Superior temporal gyrus (tissue), 1 donor: ENCODE results near the gene TWIST2.

Experiments used
- DNase-seq: peaks from one replicate; pipeline ENCODE4 v3.0.0-alpha.2; 2016; ENCODE audit errors: extremely low spot score

TWIST2 gene

DNA sequence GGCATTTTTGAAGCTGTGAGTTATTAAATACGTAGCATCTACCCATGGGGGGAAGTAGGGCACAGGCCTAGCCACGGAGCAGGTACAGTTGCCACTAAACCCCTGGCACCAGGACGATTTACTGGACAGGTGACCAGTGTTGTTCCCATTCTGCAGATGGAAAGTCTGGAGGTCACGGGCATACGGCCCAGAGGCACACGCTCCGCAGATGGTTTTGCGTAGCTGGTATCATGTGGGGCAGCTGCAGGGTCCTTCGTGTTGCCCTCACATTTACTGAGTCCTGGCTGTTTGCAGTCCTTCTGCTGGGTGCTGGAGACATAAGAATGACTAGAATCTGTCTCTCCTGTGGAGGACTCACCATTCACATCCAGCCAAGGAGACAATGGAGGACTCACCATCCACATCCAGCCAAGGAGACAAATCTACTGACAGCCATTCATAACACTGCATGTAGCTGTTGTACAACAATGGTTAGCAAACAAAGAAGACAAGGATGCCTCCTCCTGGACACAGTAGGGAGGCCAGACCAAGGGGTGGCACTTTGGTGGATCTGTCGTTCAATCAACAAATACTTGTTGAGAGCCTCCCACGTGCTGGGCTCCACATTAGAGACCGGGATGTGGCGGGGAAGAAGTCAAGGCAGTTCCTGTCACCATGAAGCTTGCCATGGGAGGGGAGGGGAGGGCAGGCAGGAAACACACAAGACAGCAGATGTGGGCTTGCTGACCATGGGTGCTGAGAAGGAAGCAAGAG, 24.9 kb downstream of the TWIST2 start:
- no peak for DNase-seq

DNA sequence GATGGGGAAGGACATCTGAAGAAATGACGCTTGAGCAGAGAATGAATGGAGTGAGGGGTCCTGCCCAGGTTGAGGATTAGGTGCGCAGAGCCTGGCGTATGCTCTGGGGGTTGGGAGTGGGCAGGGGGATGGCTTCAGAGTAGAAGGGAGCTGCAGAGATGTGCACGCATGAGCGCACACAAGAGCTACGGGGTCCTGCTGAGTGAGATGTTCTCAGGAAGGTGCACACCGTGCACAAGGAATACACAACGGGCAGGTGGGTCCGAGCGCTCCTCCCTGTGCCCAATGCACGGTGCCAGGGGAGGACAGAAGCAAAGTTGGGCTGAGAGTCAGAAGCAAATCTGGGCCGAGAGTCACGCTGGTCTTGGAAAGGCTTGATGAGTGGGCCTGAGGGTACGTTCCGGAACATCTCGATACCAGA, 25.5 kb downstream of the TWIST2 start:
- DNase-seq, result no peak

DNA sequence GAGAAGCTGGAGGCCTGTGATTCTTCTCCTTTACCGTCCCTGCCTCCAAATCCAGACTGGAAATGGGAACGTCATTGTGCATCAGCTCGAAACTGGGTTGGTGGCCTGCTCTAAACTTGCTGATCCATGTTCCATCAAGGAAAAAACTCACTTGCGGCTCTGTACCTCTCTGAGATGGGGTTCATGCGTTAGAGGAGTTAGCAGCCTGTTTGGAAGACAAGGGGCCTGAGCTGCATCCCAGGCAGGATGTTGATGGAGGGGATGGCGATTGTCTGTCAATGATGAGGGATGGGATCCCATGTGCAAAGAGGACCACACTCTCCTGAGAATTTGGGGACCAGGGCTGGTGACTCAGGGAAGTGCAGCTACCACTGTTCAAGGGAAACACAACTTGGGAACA, 26.0 kb downstream of the TWIST2 start:
- DNase-seq, result no peak

DNA sequence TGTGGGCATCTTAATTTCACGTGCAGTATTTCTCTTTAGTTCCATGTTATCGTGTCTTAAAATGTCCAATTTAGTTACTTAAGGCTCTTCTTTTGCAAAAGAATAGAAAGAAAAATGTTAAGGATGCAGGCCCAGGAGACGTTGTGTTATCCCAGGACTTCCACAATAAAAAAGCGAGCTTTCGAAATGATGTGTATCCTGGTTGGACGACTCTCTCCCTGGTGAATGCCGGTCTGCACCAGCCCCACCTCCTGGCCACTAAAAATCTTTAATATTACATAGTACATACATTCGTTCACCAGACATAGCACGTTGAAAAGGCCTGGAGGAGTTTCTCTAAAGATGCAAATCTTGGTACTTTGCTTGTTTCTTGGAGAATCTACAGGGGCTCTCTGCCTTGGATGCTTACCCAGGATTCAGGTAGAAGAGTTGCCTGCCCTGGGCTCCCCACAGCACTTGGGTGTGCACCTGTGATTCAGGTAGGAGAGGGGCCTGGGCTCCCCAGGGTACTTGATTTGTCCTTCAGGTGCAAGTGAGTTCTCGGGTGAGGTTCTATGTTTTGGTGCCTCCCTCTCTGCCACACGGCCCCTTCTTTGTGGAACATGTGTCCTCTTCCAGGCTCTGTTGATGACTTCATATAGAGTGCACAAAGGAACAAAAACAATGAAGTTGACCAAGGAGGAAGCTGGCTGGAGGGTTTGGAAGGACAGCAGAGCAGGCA, 26.6 kb downstream of the TWIST2 start:
- DNase-seq, result no peak

DNA sequence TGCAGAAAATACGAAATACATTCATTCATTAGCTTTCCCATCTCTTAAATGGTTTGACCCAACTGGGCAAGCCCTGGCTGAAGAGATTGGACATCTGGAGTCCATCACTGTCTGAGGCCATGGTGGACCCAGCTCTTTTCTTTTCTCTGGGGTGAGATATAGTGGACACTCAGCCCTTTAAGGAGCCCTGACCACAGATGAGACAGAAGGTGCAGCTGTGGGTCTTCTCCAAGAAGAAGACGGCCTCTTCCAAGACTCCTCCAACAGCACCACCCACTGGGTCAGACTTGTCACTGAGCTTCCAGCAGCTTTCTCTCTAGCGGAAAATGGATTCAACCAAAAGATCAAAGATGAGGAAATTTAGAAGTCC, 27.2 kb downstream of the TWIST2 start:
- no peak for DNase-seq

DNA sequence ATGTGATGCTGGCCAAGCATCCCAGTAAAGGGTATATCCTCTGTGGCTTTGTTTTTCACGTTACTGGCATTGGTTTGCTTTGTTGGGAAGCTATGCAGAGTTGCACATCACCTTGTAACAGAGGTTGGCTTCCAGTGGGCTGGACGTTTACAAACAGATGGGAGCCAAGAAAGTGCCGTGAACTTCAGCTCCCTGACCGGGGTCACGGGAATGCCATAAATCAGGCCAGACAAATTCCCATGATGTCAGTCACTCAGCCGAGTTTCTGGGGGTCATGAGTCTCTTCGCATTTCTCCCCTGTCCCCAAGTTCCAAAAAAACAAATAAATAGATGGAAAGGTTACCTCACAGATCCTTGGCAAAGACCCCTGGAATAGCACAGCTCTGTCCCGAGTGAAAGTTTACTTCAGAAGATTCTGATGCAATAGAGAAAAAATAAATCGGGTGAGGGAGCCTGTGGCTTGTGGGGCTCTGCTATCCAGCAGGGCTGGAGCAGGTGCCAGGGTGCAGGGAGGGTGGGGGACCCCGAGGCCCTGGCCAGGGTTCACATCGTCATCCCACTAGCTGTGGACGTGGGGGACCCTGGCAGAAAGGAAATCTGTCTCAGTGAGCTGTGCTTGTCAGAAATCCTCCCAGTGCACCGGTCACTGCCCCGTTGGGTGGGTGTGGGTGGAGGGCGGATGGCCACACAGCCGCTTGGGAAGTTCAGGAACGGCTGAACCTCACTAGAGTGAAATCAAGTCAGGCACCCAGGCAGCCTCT, 27.8 kb downstream of the TWIST2 start:
- DNase-seq, result no peak

DNA sequence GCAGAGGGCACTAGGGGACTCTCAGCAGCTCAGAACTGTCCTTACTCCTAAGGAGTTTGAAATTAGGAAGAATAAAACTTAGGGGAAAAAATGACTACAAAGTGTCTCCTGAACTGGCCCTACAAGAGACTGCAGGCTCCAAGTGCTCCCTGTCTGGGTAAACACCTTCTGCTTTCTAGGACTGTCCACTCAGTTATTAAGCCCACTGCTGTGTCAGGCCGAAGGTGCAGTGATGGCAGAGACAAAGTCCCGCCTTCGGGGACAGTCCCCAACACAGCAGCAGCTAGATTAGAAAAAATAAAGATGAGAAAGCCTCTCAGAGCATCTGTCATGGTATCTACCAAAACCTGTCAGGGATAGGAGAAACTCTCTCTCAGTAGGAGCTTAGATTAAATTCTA, 28.3 kb downstream of the TWIST2 start:
- DNase-seq, result no peak

DNA sequence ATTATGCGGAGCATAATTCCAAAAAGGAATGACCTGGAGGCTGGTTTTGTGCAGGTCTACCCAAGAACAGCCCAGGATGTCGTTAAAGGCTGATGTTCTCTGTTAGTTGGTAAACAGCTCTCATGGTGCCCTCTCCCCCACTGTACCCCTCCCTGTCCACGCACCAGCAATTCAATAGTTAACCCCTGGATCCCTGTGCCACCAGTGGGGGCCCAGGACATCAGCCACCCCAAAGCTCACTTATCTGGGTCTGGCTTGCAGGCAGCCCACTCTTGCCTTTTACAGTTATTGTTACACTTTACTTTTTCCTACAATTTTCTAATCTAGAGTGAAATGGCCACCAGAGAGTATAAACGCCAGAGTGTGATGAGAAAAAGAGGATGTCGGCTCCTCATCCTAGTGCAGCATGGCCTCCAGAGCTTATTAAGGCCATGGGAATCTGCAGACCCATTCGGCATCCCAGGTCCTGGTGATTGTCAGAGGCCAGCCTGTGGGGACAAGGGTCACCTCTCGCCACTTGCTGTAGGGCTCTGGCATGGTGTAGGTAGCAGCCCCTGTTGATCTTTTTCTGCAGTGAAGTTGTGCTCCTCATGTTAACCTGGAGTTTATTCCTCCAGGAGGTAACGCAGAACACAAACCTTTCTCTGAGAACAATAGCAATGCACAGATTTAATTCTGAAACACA, 30.3 kb downstream of the TWIST2 start:
- no peak for DNase-seq

DNA sequence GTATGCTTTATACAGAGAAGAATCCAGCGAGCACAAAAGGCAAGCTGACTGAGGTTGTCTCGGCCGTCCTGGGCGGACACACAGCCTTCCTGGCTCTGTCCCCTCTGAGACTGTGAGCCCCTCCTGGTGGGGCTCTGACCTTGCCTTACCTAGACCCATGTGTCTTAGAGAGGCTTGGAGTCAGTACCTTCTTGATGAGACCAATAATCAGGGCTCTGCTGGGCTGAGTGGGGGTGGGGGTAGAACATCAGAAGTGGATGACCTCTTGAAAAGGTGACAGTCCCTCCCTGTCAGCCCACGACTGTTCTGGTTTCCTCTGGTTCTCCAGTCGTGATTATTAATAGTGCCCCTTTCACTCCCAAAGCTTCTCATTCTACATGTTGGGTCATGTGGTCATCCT, 31.2 kb downstream of the TWIST2 start:
- no peak for DNase-seq

DNA sequence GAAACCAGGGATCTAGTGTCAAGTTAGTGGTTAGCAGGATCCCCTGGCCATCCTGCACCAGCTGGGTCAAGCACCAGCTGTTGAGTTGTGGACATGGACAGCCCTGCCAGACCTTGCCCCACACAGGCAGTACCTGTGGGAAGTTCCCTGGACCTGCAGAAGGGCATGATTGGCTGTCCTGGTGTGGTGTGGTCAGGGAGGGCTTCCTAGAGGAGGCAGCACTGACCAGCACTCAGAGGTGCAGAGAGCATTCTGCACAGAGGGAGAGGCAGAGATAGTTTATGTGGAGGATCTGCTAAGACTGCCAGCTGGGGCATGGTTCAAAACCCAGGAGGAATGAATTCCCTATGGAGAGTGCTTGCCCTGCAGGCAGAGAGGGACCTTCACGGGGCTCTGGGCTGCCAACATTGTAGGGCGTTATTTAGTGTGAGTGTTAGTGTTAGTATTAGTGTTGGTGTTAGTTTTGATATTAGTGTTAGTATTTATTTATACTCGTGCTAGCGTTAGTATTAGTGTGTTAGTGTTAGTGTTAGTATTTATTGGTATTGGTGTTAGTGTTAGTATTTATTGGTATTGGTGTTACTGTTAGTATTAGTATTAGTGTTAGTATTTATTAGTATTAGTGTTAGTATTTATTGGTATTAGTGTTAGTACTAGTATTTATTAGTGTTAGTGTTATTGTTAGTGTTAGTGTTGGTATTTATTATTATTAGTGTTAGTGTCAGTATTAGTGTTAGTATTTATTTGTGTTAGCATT, 31.9 kb downstream of the TWIST2 start:
- DNase-seq, result no peak

DNA sequence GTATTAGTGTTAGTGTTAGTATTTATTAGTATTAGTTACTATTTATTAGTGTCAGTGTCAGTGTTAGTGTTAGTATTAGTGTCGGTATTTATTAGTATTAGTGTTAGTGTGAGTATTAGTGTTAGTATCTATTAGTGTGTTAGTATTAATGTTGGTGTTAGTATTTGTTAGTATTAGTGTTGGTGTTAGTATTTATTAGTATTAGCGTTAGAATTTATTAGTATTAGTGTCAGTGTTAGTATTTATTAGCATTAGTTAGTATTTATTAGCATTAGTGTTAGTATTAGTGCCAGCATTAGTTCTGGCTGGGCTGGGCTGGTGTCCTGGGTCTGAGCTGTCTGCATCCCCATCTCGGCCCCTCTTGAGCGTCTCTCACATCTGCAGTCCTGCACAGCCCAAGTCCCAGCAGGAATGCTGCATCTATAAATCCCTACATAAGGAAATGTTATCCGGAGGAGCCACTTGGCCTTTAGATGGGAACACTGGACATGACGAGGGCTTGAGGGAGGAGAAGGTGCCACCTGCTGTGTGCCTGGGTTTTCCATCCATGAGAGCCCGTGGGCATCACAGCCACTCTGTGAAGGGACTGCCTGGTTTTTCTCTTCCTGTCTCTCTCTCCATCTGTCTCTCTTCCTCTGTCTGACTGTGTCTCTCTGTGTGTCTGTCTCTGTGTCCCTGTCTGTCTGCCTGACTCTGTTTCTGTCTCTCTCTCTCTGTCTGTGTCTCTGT, 33.6 kb downstream of the TWIST2 start:
- no peak for DNase-seq

DNA sequence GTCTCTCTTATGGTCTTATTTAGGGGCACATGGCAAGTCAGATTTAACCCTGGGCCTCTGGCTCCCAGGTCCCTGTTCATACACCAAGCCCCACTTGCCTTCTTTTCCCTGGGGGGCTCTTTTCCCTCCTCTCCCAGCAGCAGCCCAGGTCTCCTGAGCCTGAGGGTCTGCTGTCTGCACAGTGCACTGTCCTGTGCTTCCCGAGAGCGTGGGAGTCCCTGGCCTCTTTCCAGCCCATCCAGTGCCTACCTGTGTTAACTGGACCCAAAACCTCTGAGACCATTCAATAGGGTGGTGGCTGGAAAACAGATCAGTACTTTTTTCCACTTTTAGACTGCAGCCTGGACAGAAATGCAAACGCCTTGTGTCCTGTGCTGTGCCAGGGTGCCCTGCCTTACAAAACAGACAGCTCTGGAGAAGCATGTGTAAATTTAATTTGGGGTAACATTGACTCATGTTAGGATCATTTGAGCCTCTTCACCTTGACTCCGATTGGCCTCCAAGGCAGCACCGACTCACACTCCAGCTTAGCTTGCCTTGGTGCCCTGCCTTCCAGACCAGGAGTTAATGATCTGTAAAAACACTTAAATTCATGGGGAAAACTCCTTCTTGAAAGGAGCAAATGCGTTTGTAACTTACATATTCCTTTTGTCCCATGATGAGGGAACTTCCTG, 34.3 kb downstream of the TWIST2 start:
- DNase-seq, result no peak

DNA sequence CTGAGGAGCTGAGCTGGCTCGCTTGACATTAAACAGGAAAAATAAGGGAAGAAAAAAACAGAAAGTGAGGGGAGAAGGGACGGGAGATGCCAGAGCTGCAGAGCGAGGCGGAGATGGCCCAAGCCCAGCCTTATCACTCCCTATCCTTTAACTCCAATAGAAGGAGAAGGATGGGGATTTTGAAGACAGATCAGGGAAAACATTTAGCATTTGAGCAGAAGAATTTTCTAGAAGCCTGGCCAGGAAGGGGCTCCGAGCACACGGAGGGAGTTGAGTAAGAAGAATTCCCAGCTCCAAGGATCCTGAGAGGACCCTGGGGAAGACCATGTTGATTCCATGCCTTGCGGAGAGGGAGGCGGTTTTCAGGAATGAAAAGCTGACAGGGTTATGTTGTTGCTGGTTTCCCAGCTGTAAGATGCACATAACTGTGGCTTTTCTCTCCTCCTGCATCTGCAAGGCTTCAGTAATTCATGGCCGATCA, 35.6 kb downstream of the TWIST2 start:
- no peak for DNase-seq

DNA sequence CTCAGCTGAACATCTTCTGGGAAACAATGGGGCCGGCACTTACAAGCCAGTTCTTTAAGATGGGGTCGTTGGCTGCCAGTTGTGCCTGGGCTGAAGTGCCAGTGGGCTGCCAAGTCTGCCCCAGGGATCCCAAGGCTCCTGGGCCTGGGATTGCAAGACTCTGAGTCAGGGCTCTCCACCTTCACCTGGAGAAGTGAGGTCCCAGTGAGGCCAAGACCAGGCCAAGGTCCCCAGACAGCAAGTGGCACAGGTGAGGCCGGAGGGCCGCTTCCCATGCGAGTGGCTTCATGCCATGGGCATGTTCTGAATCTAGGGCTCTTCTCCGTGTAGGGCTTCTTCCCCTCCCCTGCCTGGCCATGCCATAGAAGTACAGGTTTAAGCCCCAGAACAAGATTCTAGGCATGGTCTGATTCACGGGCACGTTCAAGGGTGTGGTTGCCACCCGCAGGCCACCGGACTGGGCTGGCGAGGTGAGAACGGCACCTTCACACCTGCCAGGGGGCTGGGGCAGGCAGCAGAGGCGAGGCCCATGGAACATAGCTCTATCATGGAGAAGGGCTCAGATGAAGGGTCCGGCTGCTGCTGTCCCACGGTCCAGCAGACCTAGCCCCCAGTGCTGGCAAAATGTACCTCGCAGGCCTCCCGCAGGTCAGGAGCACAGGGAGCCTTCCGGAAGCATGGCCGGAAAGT, 36.4 kb downstream of the TWIST2 start:
- DNase-seq, result no peak

DNA sequence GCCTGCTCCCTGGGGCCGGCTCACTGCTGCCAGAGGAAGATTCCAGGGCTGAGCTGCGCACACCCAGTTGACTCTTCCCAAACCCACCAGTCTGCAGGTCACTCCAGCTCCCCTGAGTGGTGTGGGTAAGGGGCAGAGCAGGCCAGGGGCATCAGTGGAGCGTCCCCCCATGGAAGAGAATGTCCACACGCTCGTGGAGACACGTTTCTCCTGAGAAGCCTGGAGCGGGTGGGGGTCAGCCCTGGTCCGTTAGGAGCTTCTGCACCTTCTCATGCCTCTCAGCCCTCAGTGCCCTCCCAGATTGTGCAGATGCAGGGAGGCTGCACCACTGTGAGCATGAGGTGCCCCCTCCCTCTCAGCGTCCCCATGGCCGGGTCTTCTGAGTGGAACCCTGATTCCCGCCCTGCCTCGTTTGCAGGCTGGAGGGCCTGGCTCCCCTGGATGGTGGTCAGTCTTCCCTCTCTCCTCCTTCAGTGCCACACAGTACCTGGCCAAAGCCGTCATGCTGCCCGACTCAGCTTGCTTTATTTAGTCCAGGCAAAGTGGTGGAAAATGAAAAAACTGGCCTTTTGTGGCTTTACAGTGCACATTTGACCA, 37.0 kb downstream of the TWIST2 start:
- DNase-seq, result no peak

DNA sequence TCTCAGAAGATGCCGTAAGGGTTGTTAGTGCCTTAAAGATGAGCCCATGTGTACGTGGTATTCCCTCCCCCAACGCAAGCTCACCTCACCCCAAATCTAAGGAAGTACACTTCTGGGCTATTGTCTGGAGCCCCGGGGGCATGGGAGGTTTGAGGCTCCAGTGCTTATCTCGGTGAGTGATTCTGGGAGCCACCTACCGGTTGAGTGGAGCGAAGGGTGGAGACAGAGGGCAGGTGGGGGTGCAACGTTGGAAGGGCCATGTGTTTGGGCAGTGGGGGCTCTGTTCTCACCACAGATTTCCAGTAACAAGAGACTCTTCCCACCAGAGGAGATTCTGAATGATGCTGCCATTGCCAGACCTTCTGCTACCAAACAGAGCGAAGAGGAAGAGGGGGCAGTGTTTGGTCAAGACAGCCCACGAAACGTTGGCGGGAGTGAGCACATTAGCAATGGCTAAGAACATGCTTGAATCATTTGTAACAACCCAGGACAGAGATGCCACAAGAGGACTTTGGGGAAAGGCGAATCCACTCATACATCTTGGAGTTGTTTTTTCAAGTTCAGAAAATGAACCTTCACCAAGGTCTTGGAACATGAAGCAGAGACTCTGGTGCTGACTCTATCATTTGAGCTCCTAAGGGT, 38.7 kb downstream of the TWIST2 start:
- no peak for DNase-seq

DNA sequence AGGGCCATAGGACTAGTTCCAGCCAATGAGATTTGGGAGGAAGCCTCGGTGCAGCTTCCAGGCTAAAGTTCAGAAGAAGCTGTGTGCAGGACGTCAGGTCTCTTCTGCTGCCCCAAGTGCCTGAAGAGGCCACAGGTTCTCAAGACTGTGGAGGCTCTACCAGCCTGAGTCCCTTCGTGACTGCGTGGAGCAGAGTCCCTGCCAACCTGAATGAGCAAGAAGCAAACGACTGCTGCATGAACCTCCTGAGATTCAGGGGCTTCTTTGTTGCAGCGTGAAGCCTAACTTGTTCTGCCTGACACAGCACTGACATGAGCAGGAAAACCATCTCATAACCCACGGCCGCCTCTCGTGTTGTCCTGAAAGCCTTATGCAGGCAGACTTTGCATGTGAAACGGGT, 39.7 kb downstream of the TWIST2 start:
- no peak for DNase-seq

DNA sequence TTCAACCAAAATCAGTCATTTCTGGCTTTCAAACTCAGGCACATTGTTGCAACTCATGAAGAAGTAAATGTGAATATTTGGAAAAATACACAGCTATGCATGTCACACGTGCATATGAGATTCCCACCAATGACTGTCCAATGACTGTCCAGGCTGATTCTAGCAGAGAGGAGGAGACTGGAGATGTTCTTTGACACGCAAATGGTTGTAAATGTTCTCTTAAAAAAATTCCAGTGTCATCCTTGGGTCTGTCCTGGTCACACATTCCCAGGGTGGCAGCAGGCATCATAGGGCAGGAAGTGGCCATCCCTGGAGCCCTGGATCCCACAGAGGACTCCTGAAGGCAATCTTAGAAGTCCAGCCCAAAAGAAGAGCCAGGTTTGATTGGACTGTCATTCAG, 40.9 kb downstream of the TWIST2 start:
- DNase-seq, result no peak

DNA sequence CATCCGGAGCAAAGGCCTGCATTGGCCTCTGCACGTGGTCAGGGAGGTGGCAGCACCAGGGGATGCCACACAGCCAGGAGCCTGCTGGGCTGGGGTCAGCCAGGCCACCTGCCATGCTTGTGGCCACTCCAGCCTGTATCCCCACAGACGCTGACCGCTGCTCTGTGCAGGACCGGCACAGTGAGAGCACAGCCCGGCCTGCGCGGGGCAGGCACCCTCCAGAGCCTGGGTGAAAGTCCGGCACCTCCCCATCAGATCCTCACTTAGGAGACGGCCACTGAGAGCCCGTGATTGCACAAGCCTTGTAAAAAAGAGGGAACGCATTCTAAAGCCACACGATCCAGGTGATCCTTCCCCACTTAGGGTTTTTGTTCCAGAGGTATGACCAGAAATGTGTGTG, 42.2 kb downstream of the TWIST2 start:
- DNase-seq, result no peak
